ENCODE data around the gene MRPS14.

DNA sequence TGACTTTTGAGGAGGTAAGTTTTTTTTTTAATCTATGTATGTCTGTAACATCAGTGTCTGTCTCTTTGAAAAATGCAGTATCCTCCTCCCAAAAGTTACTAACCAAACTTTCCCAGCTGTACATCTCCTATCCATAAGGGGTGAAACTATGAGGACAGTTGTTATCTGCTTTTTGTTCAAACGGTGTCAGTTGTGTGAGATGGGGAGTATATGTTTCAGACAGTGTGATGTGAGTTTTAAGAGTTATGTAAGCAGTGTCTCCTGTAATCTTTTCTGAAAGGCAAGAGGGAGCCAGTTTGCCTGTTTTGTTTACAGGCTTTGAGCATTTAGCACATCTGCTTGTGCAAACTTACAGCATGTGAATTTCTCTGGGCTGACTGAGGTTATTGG lies 58.3 kb downstream of the MRPS14 start:
- TF ChIP-seq, protein P1, sequence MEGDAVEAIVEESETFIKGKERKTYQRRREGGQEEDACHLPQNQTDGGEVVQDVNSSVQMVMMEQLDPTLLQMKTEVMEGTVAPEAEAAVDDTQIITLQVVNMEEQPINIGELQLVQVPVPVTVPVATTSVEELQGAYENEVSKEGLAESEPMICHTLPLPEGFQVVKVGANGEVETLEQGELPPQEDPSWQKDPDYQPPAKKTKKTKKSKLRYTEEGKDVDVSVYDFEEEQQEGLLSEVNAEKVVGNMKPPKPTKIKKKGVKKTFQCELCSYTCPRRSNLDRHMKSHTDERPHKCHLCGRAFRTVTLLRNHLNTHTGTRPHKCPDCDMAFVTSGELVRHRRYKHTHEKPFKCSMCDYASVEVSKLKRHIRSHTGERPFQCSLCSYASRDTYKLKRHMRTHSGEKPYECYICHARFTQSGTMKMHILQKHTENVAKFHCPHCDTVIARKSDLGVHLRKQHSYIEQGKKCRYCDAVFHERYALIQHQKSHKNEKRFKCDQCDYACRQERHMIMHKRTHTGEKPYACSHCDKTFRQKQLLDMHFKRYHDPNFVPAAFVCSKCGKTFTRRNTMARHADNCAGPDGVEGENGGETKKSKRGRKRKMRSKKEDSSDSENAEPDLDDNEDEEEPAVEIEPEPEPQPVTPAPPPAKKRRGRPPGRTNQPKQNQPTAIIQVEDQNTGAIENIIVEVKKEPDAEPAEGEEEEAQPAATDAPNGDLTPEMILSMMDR (IDR thresholded peaks at IDR 0.05): no peak
- TF ChIP-seq POLR2AphosphoS5 (IDR thresholded peaks at IDR 0.05) (no peak), POLR2A (IDR thresholded peaks at IDR 0.05) (no peak)
